Activated CD8-positive, alpha-beta T cell treated with anti-CD3 and anti-CD28 coated beads for 36 hours (primary cell): Measurements from ENCODE around the gene DIO3. TPM values are rescaled to one million over a fixed set of nuclear protein-coding genes. Genes with fewer than 3 reads are reported as not detected.

ENCODE experiments used
- ATAC-seq: fragments of 200-7000 bp; cut with Tn5 transposase; one replicate; pipeline ENCODE4 v1.10.0; 2021; ENCODE audit warnings: mild to moderate bottlenecking, moderate library complexity
- CTCF ChIA-PET: fragments of 350-600 bp; sonication (Branson Sonifier 250); formaldehyde crosslinking; loops from one replicate; lab custom pipeline; 2021; ENCODE audit warnings: antibody characterized with exemption; lab: Charles Lee
- POLR2A ChIA-PET: fragments of 350-600 bp; sonication (Branson Sonifier 250); formaldehyde crosslinking; loops from one replicate; lab custom pipeline; 2021; ENCODE audit warnings: antibody characterized with exemption; lab: Charles Lee
- DNase-seq: peaks from one replicate; pipeline ENCODE4 v3.0.0-alpha.2; 2020
- H3K27ac Mint-ChIP-seq: one replicate; pipeline ENCODE4 v1.8.0; 2021; ENCODE audit warnings: mild to moderate bottlenecking, mixed read lengths
- H3K27me3 Mint-ChIP-seq: one replicate; pipeline ENCODE4 v1.8.0; 2021; ENCODE audit warnings: mixed read lengths
- H3K36me3 Mint-ChIP-seq: one replicate; pipeline ENCODE4 v1.8.0; 2021; ENCODE audit warnings: low read depth, mixed read lengths
- H3K4me1 Mint-ChIP-seq: one replicate; pipeline ENCODE4 v1.8.0; 2021; ENCODE audit warnings: low read depth, mixed read lengths
- H3K4me3 Mint-ChIP-seq: one replicate; pipeline ENCODE4 v1.8.0; 2021; ENCODE audit warnings: mild to moderate bottlenecking, moderate library complexity, mixed read lengths
- H3K9me3 Mint-ChIP-seq: one replicate; pipeline ENCODE4 v1.8.0; 2021; ENCODE audit warnings: mixed read lengths
- intact Hi-C: fragments of 100-400 bp; cut with micrococcal nuclease; formaldehyde crosslinking; loops from one replicate; pipeline ENCODE4 v1.10.0; 2022
- total RNA-seq, 2 experiments: library from RNA; stranded (reverse); gene quantifications; one replicate each; pipeline ENCODE4 v1.2.3, GENCODE V29; 2021
- TF ChIP-seq, protein P1 (sequence below): fragments of 200-600 bp; IDR thresholded peaks from one replicate; pipeline ENCODE4 v1.8.0; 2022; ENCODE audit warnings: antibody characterized with exemption, mild to moderate bottlenecking

Gene DIO3
- total RNA-seq, 2 experiments from 2014 or later: not detected

DNA sequence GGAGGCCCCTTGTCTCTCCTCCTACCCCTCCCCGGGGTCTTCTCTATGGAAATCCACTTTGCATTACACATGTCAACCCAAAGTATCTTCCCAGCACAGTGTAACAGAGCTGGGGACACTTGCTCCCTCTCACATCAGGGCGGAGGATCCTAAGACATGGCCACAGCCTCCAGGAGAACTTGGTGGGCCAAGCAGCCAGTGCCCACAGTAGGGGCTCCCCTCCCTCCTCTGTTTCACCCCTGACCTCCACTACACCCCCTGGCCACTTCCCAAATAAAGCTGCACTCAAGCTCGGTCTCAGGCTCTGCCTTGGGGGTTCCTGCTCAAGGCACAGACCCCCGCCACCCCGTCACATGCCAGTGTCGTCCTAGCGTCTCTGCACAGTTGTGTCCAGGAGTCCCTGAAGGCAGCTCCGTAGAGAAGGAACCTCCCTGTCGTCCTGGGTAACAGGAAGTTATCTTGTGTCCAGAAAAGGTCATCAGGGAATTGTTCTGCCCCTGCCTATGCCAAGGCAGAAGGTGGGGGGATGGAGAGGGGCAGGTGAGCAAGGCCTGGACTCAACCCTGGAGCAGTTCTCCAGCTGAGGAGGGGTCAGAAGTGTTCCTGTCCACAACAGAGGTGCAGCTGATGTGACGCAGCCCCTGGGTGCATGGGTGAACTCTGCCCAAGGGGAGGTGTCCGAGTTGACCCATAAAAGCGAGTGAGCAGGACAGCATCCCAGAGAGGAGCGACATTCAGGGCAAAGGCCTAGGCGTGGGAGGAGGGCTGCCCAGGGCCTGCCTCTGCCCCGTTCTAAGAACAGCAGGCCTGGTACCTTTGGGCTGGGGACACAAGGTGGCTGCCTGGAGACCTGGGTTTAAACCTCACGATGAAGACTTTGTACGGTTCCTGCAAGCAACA lies 25.5 kb downstream of the DIO3 start:
- ChIA-PET CTCF (no interaction called here), POLR2A (no interaction called here)
- no peak for ATAC-seq
- intact Hi-C loops: no loop called here
- TF ChIP-seq, protein P1, sequence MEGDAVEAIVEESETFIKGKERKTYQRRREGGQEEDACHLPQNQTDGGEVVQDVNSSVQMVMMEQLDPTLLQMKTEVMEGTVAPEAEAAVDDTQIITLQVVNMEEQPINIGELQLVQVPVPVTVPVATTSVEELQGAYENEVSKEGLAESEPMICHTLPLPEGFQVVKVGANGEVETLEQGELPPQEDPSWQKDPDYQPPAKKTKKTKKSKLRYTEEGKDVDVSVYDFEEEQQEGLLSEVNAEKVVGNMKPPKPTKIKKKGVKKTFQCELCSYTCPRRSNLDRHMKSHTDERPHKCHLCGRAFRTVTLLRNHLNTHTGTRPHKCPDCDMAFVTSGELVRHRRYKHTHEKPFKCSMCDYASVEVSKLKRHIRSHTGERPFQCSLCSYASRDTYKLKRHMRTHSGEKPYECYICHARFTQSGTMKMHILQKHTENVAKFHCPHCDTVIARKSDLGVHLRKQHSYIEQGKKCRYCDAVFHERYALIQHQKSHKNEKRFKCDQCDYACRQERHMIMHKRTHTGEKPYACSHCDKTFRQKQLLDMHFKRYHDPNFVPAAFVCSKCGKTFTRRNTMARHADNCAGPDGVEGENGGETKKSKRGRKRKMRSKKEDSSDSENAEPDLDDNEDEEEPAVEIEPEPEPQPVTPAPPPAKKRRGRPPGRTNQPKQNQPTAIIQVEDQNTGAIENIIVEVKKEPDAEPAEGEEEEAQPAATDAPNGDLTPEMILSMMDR: no peak
- Mint-ChIP-seq H3K4me3 (no peak overlapping the region), H3K36me3 (no peaks in the 10 kb centered on the region), H3K4me1 (no peaks in the 10 kb centered on the region), H3K27ac (no peak overlapping the region), H3K27me3 (no peaks in the 10 kb centered on the region), H3K9me3 (no peaks in the 10 kb centered on the region)
- DNase-seq: no peak

DNA sequence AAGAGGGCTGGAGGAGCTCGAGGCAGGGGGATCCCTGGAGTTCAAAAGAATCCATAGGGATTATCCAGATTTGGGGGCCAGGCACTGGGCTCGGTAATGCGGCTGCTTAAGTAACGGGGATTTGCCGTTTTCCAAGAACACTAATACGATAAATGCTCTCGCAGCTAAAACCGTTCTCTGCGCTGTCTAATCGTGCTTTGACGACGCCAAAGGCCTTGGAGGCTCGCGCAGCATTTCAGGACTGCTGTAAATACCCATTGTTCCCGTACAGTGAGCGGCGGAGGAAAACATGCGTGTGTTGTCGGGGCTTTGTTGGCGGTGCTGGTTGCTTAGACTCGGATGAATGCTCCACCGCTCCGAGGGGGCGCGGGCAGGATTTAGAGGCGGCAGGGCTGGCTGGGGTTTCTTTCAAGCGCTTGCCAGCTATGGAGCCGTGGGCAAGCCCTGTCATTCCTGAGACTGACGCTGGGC lies 26.2 kb downstream of the DIO3 start:
- CTCF ChIA-PET: no interaction called here

DNA sequence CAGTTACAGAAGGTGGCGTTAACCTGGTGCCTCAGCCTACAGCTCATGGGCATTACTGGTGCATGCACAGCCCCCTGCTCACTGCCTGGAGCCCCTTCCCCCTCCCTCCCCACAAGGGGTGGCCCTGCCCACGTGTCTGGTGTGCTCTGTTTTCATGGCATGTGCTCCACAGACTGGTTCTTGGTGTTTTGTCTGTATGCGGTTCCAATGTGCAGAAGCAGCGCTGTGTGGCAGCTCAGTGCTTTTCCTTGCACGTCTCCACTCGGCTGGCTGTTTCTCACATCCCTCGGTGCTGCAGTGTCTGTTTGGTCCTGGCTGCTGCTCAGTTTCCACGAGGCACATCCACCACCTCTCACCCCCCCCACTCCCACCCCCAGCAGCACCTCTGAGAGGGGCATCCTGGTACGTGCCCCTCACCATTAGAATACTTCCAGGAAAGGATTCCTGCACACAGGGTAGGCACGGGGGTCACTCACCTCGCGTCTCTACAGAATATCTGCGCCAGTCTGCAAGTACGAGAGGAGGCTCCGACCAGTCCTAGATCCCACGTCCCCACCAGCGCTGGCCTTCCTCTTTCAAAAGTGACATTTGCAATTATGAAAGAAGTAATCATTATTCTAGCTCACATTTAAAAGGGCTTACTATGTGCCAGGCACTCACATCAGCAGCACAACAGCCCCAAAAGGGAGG lies 27.1 kb downstream of the DIO3 start:
- Mint-ChIP-seq H3K36me3 (no peaks in the 10 kb centered on the region), H3K4me3 (no peak overlapping the region), H3K9me3 (no peaks in the 10 kb centered on the region), H3K4me1 (no peaks in the 10 kb centered on the region), H3K27ac (no peak overlapping the region), H3K27me3 (no peaks in the 10 kb centered on the region)
- DNase-seq (no peak), ATAC-seq (no peak)
- TF ChIP-seq, protein P1: no peak
- intact Hi-C loops: no loop called here
- CTCF ChIA-PET: no interaction called here
- POLR2A ChIA-PET: interaction anchor here (1.0 kb wide), 1 partner anchor 10 kb away, joined by 4 read pairs; no protein-coding TSS in a partner anchor

More for the DNA sequence above, 26.2 kb downstream of the DIO3 start:
- DNase-seq (no peak), ATAC-seq (no peak)
- no peaks in the 10 kb centered on the region for H3K9me3 Mint-ChIP-seq
- H3K4me1 Mint-ChIP-seq: no peaks in the 10 kb centered on the region
- H3K27ac Mint-ChIP-seq: no peak overlapping the region
- H3K36me3 Mint-ChIP-seq: no peaks in the 10 kb centered on the region
- TF ChIP-seq, protein P1: no peak
- POLR2A ChIA-PET: no interaction called here
- no peaks in the 10 kb centered on the region for H3K27me3 Mint-ChIP-seq
- intact Hi-C loops: no loop called here
- no peak overlapping the region for H3K4me3 Mint-ChIP-seq

DNA sequence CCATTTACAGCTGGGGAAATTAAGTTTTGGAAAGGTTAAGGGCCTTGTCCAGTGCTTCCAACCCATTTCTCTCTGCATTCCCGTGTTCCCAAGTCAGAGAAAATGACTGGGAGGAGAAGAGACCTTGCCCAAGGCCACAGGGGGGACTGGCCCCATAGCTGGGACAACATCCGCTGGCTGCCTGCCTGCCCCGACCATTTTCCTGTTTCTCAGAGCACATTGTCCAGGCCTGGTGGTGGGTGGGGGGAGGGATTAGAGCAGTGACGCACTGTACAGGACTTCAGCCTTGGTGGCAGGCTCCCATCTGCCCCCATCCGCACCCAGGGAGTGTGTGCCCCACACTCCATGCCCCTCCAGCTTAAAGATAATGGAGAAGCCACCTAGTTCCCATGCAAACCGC lies 27.7 kb downstream of the DIO3 start:
- no peak for ATAC-seq
- POLR2A ChIA-PET: interaction anchor here (1.0 kb wide), 1 partner anchor 9 kb away, joined by 4 read pairs; no protein-coding TSS in a partner anchor
- TF ChIP-seq, protein P1: no peak
- H3K9me3 Mint-ChIP-seq: no peaks in the 10 kb centered on the region
- DNase-seq: no peak
- H3K27ac Mint-ChIP-seq: no peak overlapping the region
- CTCF ChIA-PET: no interaction called here
- H3K36me3 Mint-ChIP-seq: no peaks in the 10 kb centered on the region
- intact Hi-C loops: no loop called here
- H3K27me3 Mint-ChIP-seq: no peaks in the 10 kb centered on the region
- no peaks in the 10 kb centered on the region for H3K4me1 Mint-ChIP-seq
- no peak overlapping the region for H3K4me3 Mint-ChIP-seq
